Activated T-helper 1 cell treated with anti-CD3 and anti-CD28 coated beads, Interleukin-12 subunit alpha, Interleukin-12 subunit beta, Interleukin-2, Interleukin-4 antibody, amounts not matched to agents 30 ng/mL and 10 ng/mL and 1 ng/mL, durations not matched to agents 14 hours and 24 hours and 36 hours (primary cell): ENCODE data around the gene ATP9B. TPM values are rescaled to one million over a fixed set of nuclear protein-coding genes. Genes with fewer than 3 reads are reported as not detected.

Experiments used
- DNase-seq: peaks from one replicate; pipeline ENCODE4 v3.0.0; 2021; ENCODE audit warnings: low spot score
- H3K27ac Mint-ChIP-seq: one replicate; pipeline ENCODE4 v1.8.0; 2021; ENCODE audit warnings: mild to moderate bottlenecking, mixed read lengths
- H3K27me3 Mint-ChIP-seq: one replicate; pipeline ENCODE4 v1.8.0; 2022; ENCODE audit warnings: mild to moderate bottlenecking, moderate library complexity, mixed read lengths; ENCODE audit not compliant: insufficient read depth
- H3K36me3 Mint-ChIP-seq: one replicate; pipeline ENCODE4 v1.8.0; 2021; ENCODE audit warnings: low read depth, mixed read lengths
- H3K4me1 Mint-ChIP-seq: one replicate; pipeline ENCODE4 v1.8.0; 2021; ENCODE audit warnings: low read depth, mixed read lengths
- H3K4me3 Mint-ChIP-seq: one replicate; pipeline ENCODE4 v1.8.0; 2021; ENCODE audit warnings: mild to moderate bottlenecking, moderate library complexity, mixed read lengths
- H3K9me3 Mint-ChIP-seq: one replicate; pipeline ENCODE4 v1.8.0; 2021; ENCODE audit warnings: mixed read lengths
- intact Hi-C: fragments of 100-400 bp; cut with micrococcal nuclease; formaldehyde crosslinking; loops from one replicate; pipeline ENCODE4 v1.15.1; 2024
- total RNA-seq: library from RNA; stranded (reverse); gene quantifications from 2 replicates; pipeline ENCODE4 v1.2.3, GENCODE V29; 2022

Gene ATP9B
- total RNA-seq, 1 donor from 2014 or later: 26.1 TPM

GRCh38 chr18:79402977-79403722 is 334.0 kb downstream of the ATP9B start:
- intact Hi-C loops: no loop called here
- H3K27me3 Mint-ChIP-seq: no peaks in the 10 kb centered on the region
- peaks cover 69% of the 10 kb centered on the region for H3K4me1 Mint-ChIP-seq
- peaks cover 39% of the 10 kb centered on the region for H3K36me3 Mint-ChIP-seq
- H3K4me3 Mint-ChIP-seq: peak overlapping the region; percentile 84
- no peaks in the 10 kb centered on the region for H3K9me3 Mint-ChIP-seq
- H3K27ac Mint-ChIP-seq: peak overlapping the region; percentile 71
- peak; percentile 20 for DNase-seq

- H3K27me3 Mint-ChIP-seq: no peaks in the 10 kb centered on the region
- peak overlapping the region; percentile 84 for H3K4me3 Mint-ChIP-seq
- peaks cover 62% of the 10 kb centered on the region for H3K4me1 Mint-ChIP-seq
- intact Hi-C loops: no loop called here
- no peaks in the 10 kb centered on the region for H3K9me3 Mint-ChIP-seq
- no peak for DNase-seq
- H3K27ac Mint-ChIP-seq: peak overlapping the region; percentile 71
- peaks cover 33% of the 10 kb centered on the region for H3K36me3 Mint-ChIP-seq
These were observed 334.8 kb downstream of the ATP9B start for GRCh38 chr18:79403723-79404566.

- no peak for DNase-seq
- Mint-ChIP-seq H3K36me3 (peaks cover 32% of the 10 kb centered on the region), H3K9me3 (no peaks in the 10 kb centered on the region), H3K4me3 (peak overlapping the region; percentile 84), H3K27me3 (no peaks in the 10 kb centered on the region), H3K4me1 (peaks cover 59% of the 10 kb centered on the region), H3K27ac (peak overlapping the region; percentile 71)
- intact Hi-C loops: no loop called here
These were observed 335.3 kb downstream of the ATP9B start for GRCh38 chr18:79404567-79404910.

GRCh38 chr18:79405019-79405780 is 336.0 kb downstream of the ATP9B start:
- H3K27me3 Mint-ChIP-seq: no peaks in the 10 kb centered on the region
- H3K9me3 Mint-ChIP-seq: no peaks in the 10 kb centered on the region
- H3K4me1 Mint-ChIP-seq: peaks cover 59% of the 10 kb centered on the region
- peak overlapping the region; percentile 84 for H3K4me3 Mint-ChIP-seq
- H3K27ac Mint-ChIP-seq: peak overlapping the region; percentile 97
- peaks cover 32% of the 10 kb centered on the region for H3K36me3 Mint-ChIP-seq
- DNase-seq: no peak
- intact Hi-C loops: loop anchor here (1.0 to 5.0 kb wide), 2 partner anchors 118 to 582 kb away; partner anchors contain the start of gene TXNL4A

- intact Hi-C loops: loop anchor here (1.0 to 5.0 kb wide), 3 partner anchors 11 to 581 kb away; partner anchors contain the start of genes NFATC1 and TXNL4A
- Mint-ChIP-seq H3K9me3 (no peaks in the 10 kb centered on the region), H3K36me3 (peaks cover 30% of the 10 kb centered on the region), H3K4me1 (peaks cover 57% of the 10 kb centered on the region), H3K4me3 (peak overlapping the region; percentile 84), H3K27ac (peak overlapping the region; percentile 97), H3K27me3 (no peaks in the 10 kb centered on the region)
- DNase-seq: peak; percentile 84
These were observed 336.8 kb downstream of the ATP9B start for GRCh38 chr18:79405781-79406575.

- H3K36me3 Mint-ChIP-seq: peaks cover 26% of the 10 kb centered on the region
- H3K9me3 Mint-ChIP-seq: no peaks in the 10 kb centered on the region
- peak overlapping the region; percentile 84 for H3K4me3 Mint-ChIP-seq
- H3K27me3 Mint-ChIP-seq: no peaks in the 10 kb centered on the region
- DNase-seq: no peak
- peaks cover 52% of the 10 kb centered on the region for H3K4me1 Mint-ChIP-seq
- H3K27ac Mint-ChIP-seq: peak overlapping the region; percentile 63
- intact Hi-C loops: loop anchor here (1.0 to 5.0 kb wide), 2 partner anchors 11 to 581 kb away; partner anchors contain the start of genes NFATC1 and TXNL4A
These were observed 337.5 kb downstream of the ATP9B start for GRCh38 chr18:79406708-79407107.

GRCh38 chr18:79409313-79409712 is 340.1 kb downstream of the ATP9B start:
- no peak overlapping the region for H3K4me3 Mint-ChIP-seq
- no peak for DNase-seq
- H3K4me1 Mint-ChIP-seq: peaks cover 28% of the 10 kb centered on the region
- H3K36me3 Mint-ChIP-seq: peaks cover 33% of the 10 kb centered on the region
- no peaks in the 10 kb centered on the region for H3K9me3 Mint-ChIP-seq
- intact Hi-C loops: loop anchor here (5.0 kb wide), 1 partner anchor 578 kb away; the partner anchor contains the start of gene TXNL4A
- H3K27ac Mint-ChIP-seq: no peak overlapping the region
- no peaks in the 10 kb centered on the region for H3K27me3 Mint-ChIP-seq

GRCh38 chr18:79410171-79410641 is 341.0 kb downstream of the ATP9B start:
- Mint-ChIP-seq H3K36me3 (peaks cover 40% of the 10 kb centered on the region), H3K27me3 (no peaks in the 10 kb centered on the region), H3K9me3 (no peaks in the 10 kb centered on the region), H3K4me1 (peaks cover 19% of the 10 kb centered on the region), H3K27ac (no peak overlapping the region), H3K4me3 (no peak overlapping the region)
- no peak for DNase-seq
- intact Hi-C loops: no loop called here

- intact Hi-C loops: no loop called here
- H3K36me3 Mint-ChIP-seq: peaks cover 36% of the 10 kb centered on the region
- DNase-seq: no peak
- H3K27ac Mint-ChIP-seq: no peak overlapping the region
- peaks cover 12% of the 10 kb centered on the region for H3K4me1 Mint-ChIP-seq
- no peaks in the 10 kb centered on the region for H3K9me3 Mint-ChIP-seq
- no peak overlapping the region for H3K4me3 Mint-ChIP-seq
- H3K27me3 Mint-ChIP-seq: no peaks in the 10 kb centered on the region
These were observed 341.8 kb downstream of the ATP9B start for GRCh38 chr18:79410731-79411613.

- intact Hi-C loops: no loop called here
- H3K27ac Mint-ChIP-seq: no peak overlapping the region
- H3K27me3 Mint-ChIP-seq: no peaks in the 10 kb centered on the region
- peaks cover 5% of the 10 kb centered on the region for H3K4me1 Mint-ChIP-seq
- H3K4me3 Mint-ChIP-seq: no peak overlapping the region
- DNase-seq: no peak
- H3K36me3 Mint-ChIP-seq: peaks cover 32% of the 10 kb centered on the region
- no peaks in the 10 kb centered on the region for H3K9me3 Mint-ChIP-seq
These were observed 342.7 kb downstream of the ATP9B start for GRCh38 chr18:79411614-79412526.
